ENCODE data around the gene GRK5.

The GRK5 gene

GRCh38 chr10:119410361-119411116 lies 203.2 kb downstream of the GRK5 start:
- no peak overlapping the region for H3K4me2 ChIP-seq (ENCODE audit: low read depth, low read length, poor library complexity, severe bottlenecking)
- H3K9me2 ChIP-seq (replicated peaks; ENCODE audit: insufficient read depth, low read length) = no peaks in the 10 kb centered on the region

GRCh38 chr10:119412244-119413092 lies 205.1 kb downstream of the GRK5 start:
- no peaks in the 10 kb centered on the region for H3K9me3 ChIP-seq (ENCODE audit: insufficient read depth, low read length)
- H3K9ac ChIP-seq (ENCODE audit: low read length) = no peak overlapping the region
- H3K27ac ChIP-seq (ENCODE audit: low read depth, low read length) = no peak overlapping the region
- no peak overlapping the region for H2AFZ ChIP-seq (ENCODE audit: low read depth, low read length, severe bottlenecking)
- no peaks in the 10 kb centered on the region for H3K79me2 ChIP-seq (ENCODE audit: insufficient read depth, low read length)
- no peaks in the 10 kb centered on the region for H3K27me3 ChIP-seq (ENCODE audit: low read length)
- no peaks in the 10 kb centered on the region for H3F3A ChIP-seq (ENCODE audit: insufficient read depth)
- H3K9me2 ChIP-seq (replicated peaks; ENCODE audit: insufficient read depth, low read length) = no peaks in the 10 kb centered on the region
- H4K20me1 ChIP-seq (ENCODE audit: low read depth, low read length) = no peaks in the 10 kb centered on the region
- TF ChIP-seq EZH2phosphoT487 (conservative IDR thresholded peaks at IDR 0.05; ENCODE audit: low read length) (no peak), CTCF (IDR thresholded peaks at IDR 0.05; ENCODE audit: insufficient read depth, low read length, poor library complexity, severe bottlenecking) (no peak)
- H3K4me2 ChIP-seq (ENCODE audit: low read depth, low read length, poor library complexity, severe bottlenecking) = no peak overlapping the region
- H3K36me3 ChIP-seq (ENCODE audit: low read length) = no peaks in the 10 kb centered on the region
- H3K4me3 ChIP-seq (ENCODE audit: insufficient read depth, low read length, poor library complexity, severe bottlenecking) = no peak overlapping the region

More at GRCh38 chr10:119410361-119411116, 203.2 kb downstream of the GRK5 start:
- no peaks in the 10 kb centered on the region for H4K20me1 ChIP-seq (ENCODE audit: low read depth, low read length)
- H3K9me3 ChIP-seq (ENCODE audit: insufficient read depth, low read length) = no peaks in the 10 kb centered on the region
- no peak overlapping the region for H3K27ac ChIP-seq (ENCODE audit: low read depth, low read length)
- no peaks in the 10 kb centered on the region for H3K27me3 ChIP-seq (ENCODE audit: low read length)
- no peaks in the 10 kb centered on the region for H3K36me3 ChIP-seq (ENCODE audit: low read length)
- no peaks in the 10 kb centered on the region for H3K79me2 ChIP-seq (ENCODE audit: insufficient read depth, low read length)
- no peak overlapping the region for H3K9ac ChIP-seq (ENCODE audit: low read length)
- H3K4me3 ChIP-seq (ENCODE audit: insufficient read depth, low read length, poor library complexity, severe bottlenecking) = no peak overlapping the region
- no peak for TF ChIP-seq CTCF (IDR thresholded peaks at IDR 0.05; ENCODE audit: insufficient read depth, low read length, poor library complexity, severe bottlenecking)
- no peak for TF ChIP-seq EZH2phosphoT487 (conservative IDR thresholded peaks at IDR 0.05; ENCODE audit: low read length)
- H2AFZ ChIP-seq (ENCODE audit: low read depth, low read length, severe bottlenecking) = no peak overlapping the region
- no peaks in the 10 kb centered on the region for H3F3A ChIP-seq (ENCODE audit: insufficient read depth)

GRCh38 chr10:119413093-119413453 lies 205.7 kb downstream of the GRK5 start:
- H3K4me2 ChIP-seq (ENCODE audit: low read depth, low read length, poor library complexity, severe bottlenecking) = no peak overlapping the region
- TF ChIP-seq EZH2phosphoT487 (conservative IDR thresholded peaks at IDR 0.05; ENCODE audit: low read length) = no peak
- no peaks in the 10 kb centered on the region for H3K27me3 ChIP-seq (ENCODE audit: low read length)
- no peak overlapping the region for H3K4me3 ChIP-seq (ENCODE audit: insufficient read depth, low read length, poor library complexity, severe bottlenecking)
- H3K79me2 ChIP-seq (ENCODE audit: insufficient read depth, low read length) = no peaks in the 10 kb centered on the region
- H3K9me2 ChIP-seq (replicated peaks; ENCODE audit: insufficient read depth, low read length) = no peaks in the 10 kb centered on the region
- no peaks in the 10 kb centered on the region for H3F3A ChIP-seq (ENCODE audit: insufficient read depth)
- H4K20me1 ChIP-seq (ENCODE audit: low read depth, low read length) = no peaks in the 10 kb centered on the region
- H3K27ac ChIP-seq (ENCODE audit: low read depth, low read length) = no peak overlapping the region
- H2AFZ ChIP-seq (ENCODE audit: low read depth, low read length, severe bottlenecking) = no peak overlapping the region
- no peaks in the 10 kb centered on the region for H3K9me3 ChIP-seq (ENCODE audit: insufficient read depth, low read length)
- no peak overlapping the region for H3K9ac ChIP-seq (ENCODE audit: low read length)
- no peaks in the 10 kb centered on the region for H3K36me3 ChIP-seq (ENCODE audit: low read length)
